ENCODE results near the gene CITED1. TPM values are rescaled to one million over a fixed set of nuclear protein-coding genes. Genes with fewer than 3 reads are reported as not detected.

CITED1 gene
- total and polyA plus RNA-seq, 2 of the 13 experiments (the other 11 are each of a cell fraction or from before 2014, with no cell fraction given) = 0.09 TPM; not detected in 1

GRCh38 chrX:72314881-72315280, 9.2 kb upstream of the CITED1 start:
- POLR2A ChIA-PET = no interaction called here
- CTCF ChIA-PET (ENCODE audit: low intra/inter-chr PET ratio, low total read pairs) = no interaction called here
- TF ChIP-seq ZHX2 (IDR thresholded peaks at IDR 0.05; ENCODE audit: low read depth) = no peak
- no peak for TF ChIP-seq ZHX2 (CRISPR knock-in tag; IDR thresholded peaks at IDR 0.05; ENCODE audit: borderline replicate concordance)
- TF ChIP-seq ZEB1 (IDR thresholded peaks at IDR 0.05; ENCODE audit: insufficient replicate concordance, low read depth) = no peak
- no peak for TF ChIP-seq NFATC3 (CRISPR knock-in tag; IDR thresholded peaks at IDR 0.05)
- TF ChIP-seq MYNN (CRISPR knock-in tag; IDR thresholded peaks at IDR 0.05; ENCODE audit: low read depth) = no peak
- no peak for TF ChIP-seq ZNF543 (CRISPR knock-in tag; IDR thresholded peaks at IDR 0.05)
- no peak for TF ChIP-seq ZNF136 (CRISPR knock-in tag; IDR thresholded peaks at IDR 0.05; ENCODE audit: low read depth)
- TF ChIP-seq FOXM1 (CRISPR knock-in tag; IDR thresholded peaks at IDR 0.05) = no peak
- TF ChIP-seq ZNF256 (CRISPR knock-in tag; conservative IDR thresholded peaks at IDR 0.05) = no peak
- TF ChIP-seq, protein P1, sequence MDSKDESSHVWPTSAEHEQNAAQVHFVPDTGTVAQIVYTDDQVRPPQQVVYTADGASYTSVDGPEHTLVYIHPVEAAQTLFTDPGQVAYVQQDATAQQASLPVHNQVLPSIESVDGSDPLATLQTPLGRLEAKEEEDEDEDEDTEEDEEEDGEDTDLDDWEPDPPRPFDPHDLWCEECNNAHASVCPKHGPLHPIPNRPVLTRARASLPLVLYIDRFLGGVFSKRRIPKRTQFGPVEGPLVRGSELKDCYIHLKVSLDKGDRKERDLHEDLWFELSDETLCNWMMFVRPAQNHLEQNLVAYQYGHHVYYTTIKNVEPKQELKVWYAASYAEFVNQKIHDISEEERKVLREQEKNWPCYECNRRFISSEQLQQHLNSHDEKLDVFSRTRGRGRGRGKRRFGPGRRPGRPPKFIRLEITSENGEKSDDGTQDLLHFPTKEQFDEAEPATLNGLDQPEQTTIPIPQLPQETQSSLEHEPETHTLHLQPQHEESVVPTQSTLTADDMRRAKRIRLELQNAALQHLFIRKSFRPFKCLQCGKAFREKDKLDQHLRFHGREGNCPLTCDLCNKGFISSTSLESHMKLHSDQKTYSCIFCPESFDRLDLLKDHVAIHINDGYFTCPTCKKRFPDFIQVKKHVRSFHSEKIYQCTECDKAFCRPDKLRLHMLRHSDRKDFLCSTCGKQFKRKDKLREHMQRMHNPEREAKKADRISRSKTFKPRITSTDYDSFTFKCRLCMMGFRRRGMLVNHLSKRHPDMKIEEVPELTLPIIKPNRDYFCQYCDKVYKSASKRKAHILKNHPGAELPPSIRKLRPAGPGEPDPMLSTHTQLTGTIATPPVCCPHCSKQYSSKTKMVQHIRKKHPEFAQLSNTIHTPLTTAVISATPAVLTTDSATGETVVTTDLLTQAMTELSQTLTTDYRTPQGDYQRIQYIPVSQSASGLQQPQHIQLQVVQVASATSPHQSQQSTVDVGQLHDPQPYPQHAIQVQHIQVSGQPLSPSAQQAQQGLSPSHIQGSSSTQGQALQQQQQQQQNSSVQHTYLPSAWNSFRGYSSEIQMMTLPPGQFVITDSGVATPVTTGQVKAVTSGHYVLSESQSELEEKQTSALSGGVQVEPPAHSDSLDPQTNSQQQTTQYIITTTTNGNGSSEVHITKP (CRISPR knock-in tag; IDR thresholded peaks at IDR 0.05; ENCODE audit: low read depth) = no peak
- TF ChIP-seq ATF7 (IDR thresholded peaks at IDR 0.05) = no peak
- no peak for TF ChIP-seq ATF7 (CRISPR knock-in tag; IDR thresholded peaks at IDR 0.05)
- TF ChIP-seq MIER2 (CRISPR knock-in tag; IDR thresholded peaks at IDR 0.05) = no peak
- no peak for TF ChIP-seq ZNF296 (CRISPR knock-in tag; conservative IDR thresholded peaks at IDR 0.05)
- no peak for TF ChIP-seq CC2D1A (CRISPR knock-in tag; IDR thresholded peaks at IDR 0.05)
- no peak for TF ChIP-seq NONO (IDR thresholded peaks at IDR 0.05)
- no peak for TF ChIP-seq NONO (CRISPR knock-in tag; conservative IDR thresholded peaks at IDR 0.05)
- TF ChIP-seq ELF3 (CRISPR knock-in tag; IDR thresholded peaks at IDR 0.05) = no peak
- TF ChIP-seq KLF16 (CRISPR knock-in tag; IDR thresholded peaks at IDR 0.05) = no peak

More at GRCh38 chrX:72314881-72315280, 9.2 kb upstream of the CITED1 start:
- H2AFZ ChIP-seq (ENCODE audit: low read length) = no peak overlapping the region
- peaks cover 9% of the 10 kb centered on the region; the same call in 1 of the 2 replicates for H3K4me1 ChIP-seq (ENCODE audit: insufficient read depth, low read length)
- no peak overlapping the region for H3K4me3 ChIP-seq (replicated peaks in 1 of 3; ENCODE audit: insufficient read depth in 1 of 3, low read depth in 2 of 3, low read length in 3 of 3)
- DNase-seq (ENCODE audit: low spot score) = no peak
- no peak for FAIRE-seq
- in situ Hi-C loops (cut with HindIII; ENCODE audit: extremely low pct_ligation_motif_present, low pct_unique_long_range_greater_than_20kb) (no loop called here), intact Hi-C loops (cut with micrococcal nuclease; ENCODE audit: unreplicated experiment) (no loop called here)
- no TSS peak for BruUV-seq (replicated peaks)
- WGBS (ENCODE audit: low lambda C conversion rate) = no CpG with 5 or more reads among the region's 3 CpGs
- H3K4me2 ChIP-seq (ENCODE audit: low read depth, low read length) = no peak overlapping the region
- no peak overlapping the region for H3K27ac ChIP-seq (ENCODE audit: extremely low read length, insufficient read depth, low read length)
- H4K20me1 ChIP-seq (ENCODE audit: insufficient read depth, low read length) = no peaks in the 10 kb centered on the region
- H3K9me3 ChIP-seq (ENCODE audit: low read length) = no peaks in the 10 kb centered on the region
- ATAC-seq = no peak
- H3K9ac ChIP-seq (ENCODE audit: insufficient read depth, low read depth, low read length) = no peak overlapping the region
- 0 out of 5 replicates have a peak, but pooled peaks cover 0 to 2% of the 10 kb centered on the region in 2 experiments for H3K27me3 ChIP-seq (ENCODE audit: control insufficient read depth in 1 of 2, insufficient read depth in 2 of 2, low read length in 2 of 2)
- H3K79me2 ChIP-seq (ENCODE audit: insufficient read depth, low read length) = no peaks in the 10 kb centered on the region
- no peaks in the 10 kb centered on the region for H3K36me3 ChIP-seq (replicated peaks in 1 of 2; ENCODE audit: control insufficient read depth in 1 of 2, insufficient read depth in 2 of 2, low read length in 2 of 2)
